ENCODE data around the gene UBN1.

DNA sequence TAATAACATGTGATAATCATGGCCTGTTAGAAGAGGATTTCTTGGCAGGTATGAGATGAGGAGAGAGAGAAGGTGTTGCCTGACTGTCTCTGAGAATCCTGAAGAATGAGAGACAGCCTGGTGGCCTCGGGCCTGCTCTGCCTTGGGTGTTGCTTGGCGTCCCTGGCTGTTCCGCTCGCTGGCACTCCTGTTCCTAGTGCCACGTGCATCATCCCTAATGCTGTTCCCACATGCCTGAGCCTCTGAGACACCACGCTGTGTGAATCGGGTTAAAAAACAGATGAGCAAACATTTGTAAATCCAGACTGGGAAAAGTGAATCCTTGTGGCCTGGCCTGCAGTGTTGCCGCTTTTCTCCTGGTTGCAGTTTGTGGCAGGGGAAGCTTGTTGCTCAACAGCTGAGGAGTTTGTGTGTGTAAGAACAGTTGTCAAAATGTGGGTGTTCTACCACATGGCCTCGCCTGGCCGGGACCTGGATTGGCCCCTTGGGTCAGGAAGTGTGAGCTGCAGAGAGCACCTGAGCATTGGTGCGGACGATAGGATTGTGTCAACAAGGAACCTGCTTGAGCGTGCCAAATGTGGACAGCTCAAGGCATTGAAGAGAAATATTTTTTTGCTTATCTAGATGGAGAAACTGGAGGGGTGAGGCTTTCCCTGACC lies 22.0 kb downstream of the UBN1 start:
- TF ChIP-seq, protein P1, sequence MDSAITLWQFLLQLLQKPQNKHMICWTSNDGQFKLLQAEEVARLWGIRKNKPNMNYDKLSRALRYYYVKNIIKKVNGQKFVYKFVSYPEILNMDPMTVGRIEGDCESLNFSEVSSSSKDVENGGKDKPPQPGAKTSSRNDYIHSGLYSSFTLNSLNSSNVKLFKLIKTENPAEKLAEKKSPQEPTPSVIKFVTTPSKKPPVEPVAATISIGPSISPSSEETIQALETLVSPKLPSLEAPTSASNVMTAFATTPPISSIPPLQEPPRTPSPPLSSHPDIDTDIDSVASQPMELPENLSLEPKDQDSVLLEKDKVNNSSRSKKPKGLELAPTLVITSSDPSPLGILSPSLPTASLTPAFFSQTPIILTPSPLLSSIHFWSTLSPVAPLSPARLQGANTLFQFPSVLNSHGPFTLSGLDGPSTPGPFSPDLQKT (IDR thresholded peaks at IDR 0.05; ENCODE audit: borderline replicate concordance, low read depth, low read length) = no peak
- TF ChIP-seq, protein P2, sequence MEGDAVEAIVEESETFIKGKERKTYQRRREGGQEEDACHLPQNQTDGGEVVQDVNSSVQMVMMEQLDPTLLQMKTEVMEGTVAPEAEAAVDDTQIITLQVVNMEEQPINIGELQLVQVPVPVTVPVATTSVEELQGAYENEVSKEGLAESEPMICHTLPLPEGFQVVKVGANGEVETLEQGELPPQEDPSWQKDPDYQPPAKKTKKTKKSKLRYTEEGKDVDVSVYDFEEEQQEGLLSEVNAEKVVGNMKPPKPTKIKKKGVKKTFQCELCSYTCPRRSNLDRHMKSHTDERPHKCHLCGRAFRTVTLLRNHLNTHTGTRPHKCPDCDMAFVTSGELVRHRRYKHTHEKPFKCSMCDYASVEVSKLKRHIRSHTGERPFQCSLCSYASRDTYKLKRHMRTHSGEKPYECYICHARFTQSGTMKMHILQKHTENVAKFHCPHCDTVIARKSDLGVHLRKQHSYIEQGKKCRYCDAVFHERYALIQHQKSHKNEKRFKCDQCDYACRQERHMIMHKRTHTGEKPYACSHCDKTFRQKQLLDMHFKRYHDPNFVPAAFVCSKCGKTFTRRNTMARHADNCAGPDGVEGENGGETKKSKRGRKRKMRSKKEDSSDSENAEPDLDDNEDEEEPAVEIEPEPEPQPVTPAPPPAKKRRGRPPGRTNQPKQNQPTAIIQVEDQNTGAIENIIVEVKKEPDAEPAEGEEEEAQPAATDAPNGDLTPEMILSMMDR (tag by site-specific recombination; IDR thresholded peaks at IDR 0.05) = no peak
- TF ChIP-seq SETDB1 (IDR thresholded peaks at IDR 0.05; ENCODE audit: insufficient read length, low read length) (no peak), ZNF155 (tag by site-specific recombination; IDR thresholded peaks at IDR 0.05) (no peak), ZNF274 (IDR thresholded peaks at IDR 0.05; ENCODE audit: low read length) (no peak), ZNF274 (tag by site-specific recombination; IDR thresholded peaks at IDR 0.05; ENCODE audit: borderline replicate concordance) (no peak), ZNF548 (tag by site-specific recombination; IDR thresholded peaks at IDR 0.05) (no peak)

All from HEK293 (cell line).